H9 (cell line): Measurements from ENCODE around the gene SGSM2. TPM values are rescaled to one million over a fixed set of nuclear protein-coding genes. Genes with fewer than 3 reads are reported as not detected.

ENCODE experiments used
- DNase-seq: peaks from one replicate; pipeline ENCODE4 v3.0.0-alpha.2; 2017
- H2AFZ ChIP-seq: one replicate; pipeline ENCODE4 v1.6.1; 2013; ENCODE audit warnings: mild to moderate bottlenecking, low read length, control low read depth, moderate library complexity
- H2AK5ac ChIP-seq: 2 replicates; pipeline ENCODE4 v1.6.1; 2013; ENCODE audit warnings: low read length, control low read depth, mixed read lengths; ENCODE audit not compliant: insufficient read length
- H2BK120ac ChIP-seq: one replicate; pipeline ENCODE4 v1.6.1; 2013; ENCODE audit warnings: low read depth, mild to moderate bottlenecking, low read length, control low read depth, inconsistent platforms; ENCODE audit not compliant: poor library complexity, severe bottlenecking
- H2BK12ac ChIP-seq: 2 replicates; pipeline ENCODE4 v1.6.1; 2013; ENCODE audit warnings: low read length, control low read depth, mixed read lengths, low read depth; ENCODE audit not compliant: insufficient read length
- H2BK15ac ChIP-seq: 2 replicates; pipeline ENCODE4 v1.6.1; 2013; ENCODE audit warnings: low read depth, low read length, control low read depth
- H2BK20ac ChIP-seq: one replicate; pipeline ENCODE4 v1.6.1; 2013; ENCODE audit warnings: low read depth, mild to moderate bottlenecking, low read length, control low read depth, inconsistent platforms; ENCODE audit not compliant: poor library complexity, severe bottlenecking
- H2BK5ac ChIP-seq: 2 replicates; pipeline ENCODE4 v1.6.1; 2013; ENCODE audit warnings: low read length, control low read depth, mixed read lengths; ENCODE audit not compliant: insufficient read length
- H3K14ac ChIP-seq: 2 replicates; pipeline ENCODE4 v1.6.1; 2013; ENCODE audit warnings: low read length, control low read depth; ENCODE audit not compliant: insufficient read depth
- H3K18ac ChIP-seq: 2 replicates; pipeline ENCODE4 v1.6.1; 2013; ENCODE audit warnings: low read depth, mild to moderate bottlenecking, mixed read lengths, low read length, control low read depth; ENCODE audit not compliant: insufficient read length
- H3K23ac ChIP-seq: 2 replicates; pipeline ENCODE4 v1.6.1; 2013; ENCODE audit warnings: low read length, control low read depth, mixed read lengths, low read depth; ENCODE audit not compliant: insufficient read length
- H3K23me2 ChIP-seq: 2 replicates; pipeline ENCODE4 v1.6.1; 2013; ENCODE audit warnings: low read depth, mild to moderate bottlenecking, mixed read lengths, low read length, control low read depth; ENCODE audit not compliant: insufficient read length, poor library complexity, severe bottlenecking
- H3K27ac ChIP-seq: 2 replicates; pipeline ENCODE4 v1.5.1; 2013; ENCODE audit warnings: low read length, control low read depth, mixed read lengths, low read depth; ENCODE audit not compliant: insufficient read length
- H3K27me3 ChIP-seq: 2 replicates; pipeline ENCODE4 v1.6.1; 2013; ENCODE audit warnings: low read length, control low read depth, inconsistent platforms; ENCODE audit not compliant: insufficient read depth
- H3K4ac ChIP-seq: 2 replicates; pipeline ENCODE4 v1.6.1; 2013; ENCODE audit warnings: low read depth, mild to moderate bottlenecking, control low read depth, inconsistent platforms, low read length, moderate library complexity
- H3K4me1 ChIP-seq: 2 replicates; pipeline ENCODE4 v1.6.1; 2013; ENCODE audit warnings: low read length, control low read depth, inconsistent platforms; ENCODE audit not compliant: insufficient read depth
- H3K4me2 ChIP-seq: 2 replicates; pipeline ENCODE4 v1.6.1; 2013; ENCODE audit warnings: low read length, control low read depth, mixed read lengths; ENCODE audit not compliant: insufficient read length, insufficient read depth
- H3K56ac ChIP-seq: 2 replicates; pipeline ENCODE4 v1.6.1; 2013; ENCODE audit warnings: low read depth, mild to moderate bottlenecking, mixed read lengths, low read length, control low read depth; ENCODE audit not compliant: insufficient read length
- H3K79me1 ChIP-seq: 2 replicates; pipeline ENCODE4 v1.6.1; 2013; ENCODE audit warnings: low read depth, mild to moderate bottlenecking, moderate library complexity, low read length, control low read depth, inconsistent platforms; ENCODE audit not compliant: insufficient read depth, poor library complexity, severe bottlenecking
- H3K79me2 ChIP-seq: 2 replicates; pipeline ENCODE4 v1.6.1; 2013; ENCODE audit warnings: low read length, control low read depth, inconsistent platforms; ENCODE audit not compliant: insufficient read depth
- H3K9ac ChIP-seq: 2 replicates; pipeline ENCODE4 v1.6.1; 2013; ENCODE audit warnings: low read length, control low read depth, mixed read lengths; ENCODE audit not compliant: insufficient read length; ENCODE audit errors: extremely low read depth
- H3K9me3 ChIP-seq: one replicate; pipeline ENCODE4 v1.6.1; 2013; ENCODE audit warnings: low read depth, low read length, inconsistent platforms; ENCODE audit not compliant: control insufficient read depth
- H3T11ph ChIP-seq: one replicate; pipeline ENCODE4 v1.6.1; 2013; ENCODE audit warnings: mild to moderate bottlenecking, low read length, control low read depth, inconsistent platforms
- H4K20me1 ChIP-seq: one replicate; pipeline ENCODE4 v1.6.1; 2013; ENCODE audit not compliant: control insufficient read depth, insufficient read length, insufficient read depth
- H4K5ac ChIP-seq: 2 replicates; pipeline ENCODE4 v1.6.1; 2013; ENCODE audit warnings: low read depth, mild to moderate bottlenecking, mixed read lengths, low read length, control low read depth; ENCODE audit not compliant: insufficient read length
- H4K8ac ChIP-seq: replicated peaks from 2 replicates; pipeline ENCODE4 v1.6.1; 2013; ENCODE audit warnings: low read length, control low read depth, mixed read lengths, low read depth; ENCODE audit not compliant: insufficient read length
- H4K91ac ChIP-seq: 2 replicates; pipeline ENCODE4 v1.6.1; 2013; ENCODE audit warnings: low read depth, mild to moderate bottlenecking, moderate library complexity, mixed read lengths, low read length, control low read depth; ENCODE audit not compliant: insufficient read length
- H3K27ac Mint-ChIP-seq, 3 experiments: 2 replicates in 2 of 3; 3 replicates in 1 of 3; pipeline ENCODE4 v1.8.0; 2020 to 2021; ENCODE audit warnings: mixed read lengths in 3 of 3, mild to moderate bottlenecking in 1 of 3, moderate library complexity in 1 of 3
- H3K27me3 Mint-ChIP-seq: 2 replicates; pipeline ENCODE4 v1.8.0; 2021; ENCODE audit warnings: low read depth, mild to moderate bottlenecking, moderate library complexity, mixed read lengths
- H3K36me3 Mint-ChIP-seq, 3 experiments: 2 replicates in 2 of 3; 3 replicates in 1 of 3; pipeline ENCODE4 v1.8.0; 2020 to 2021; ENCODE audit warnings: low read depth in 3 of 3, mixed read lengths in 3 of 3; ENCODE audit not compliant: insufficient read depth in 1 of 3
- H3K4me1 Mint-ChIP-seq, 2 experiments: 2 replicates each; pipeline ENCODE4 v1.8.0; 2020; ENCODE audit warnings: mixed read lengths in 2 of 2
- H3K4me3 Mint-ChIP-seq, 2 experiments: 2 replicates in 1 of 2; 3 replicates in 1 of 2; pipeline ENCODE4 v1.8.0; 2020 to 2021; ENCODE audit warnings: mild to moderate bottlenecking in 2 of 2, mixed read lengths in 2 of 2, moderate library complexity in 1 of 2
- H3K9me3 Mint-ChIP-seq, 2 experiments: 2 replicates in 1 of 2; 3 replicates in 1 of 2; pipeline ENCODE4 v1.8.0; 2020; ENCODE audit warnings: mild to moderate bottlenecking in 2 of 2, mixed read lengths in 2 of 2, moderate library complexity in 1 of 2
- CTCF ChIP-seq: fragments of 200-600 bp; sonication (generic); conservative IDR thresholded peaks from 3 replicates; pipeline ENCODE4 v1.8.0; 2021; ENCODE audit warnings: antibody characterized with exemption, mild to moderate bottlenecking
- WGBS: extraction: QIAGEN DNeasy Blood & Tissue Kit; methylation state at CpG from one replicate; pipeline ENCODE4 v1.1.7; 2013; ENCODE audit warnings: missing lambda C conversion rate, low lambda C conversion rate, mixed read lengths; ENCODE audit not compliant: insufficient read length; ENCODE audit errors: extremely low coverage; 5-methylcytosine and 5-hydroxymethylcytosine counted together
- total RNA-seq: library from RNA; stranded (reverse); gene quantifications from 2 replicates; pipeline ENCODE4 v1.2.1, GENCODE V29; 2021

SGSM2 gene
- total RNA-seq, 1 experiment from 2014 or later: 45.6 TPM

GRCh38 chr17:2395258-2396181 lies 58.2 kb downstream of the SGSM2 start:
- no peak overlapping the region for H2AK5ac ChIP-seq
- TF ChIP-seq CTCF: no peak
- H3K56ac ChIP-seq: no peak overlapping the region
- H3K27me3 ChIP-seq: no peaks in the 10 kb centered on the region
- peak; percentile 40 for DNase-seq
- H3K4me1 ChIP-seq: peaks cover 11% of the 10 kb centered on the region; the same call in 1 of the 2 replicates
- no peak overlapping the region for H4K91ac ChIP-seq
- WGBS: no CpG with 5 or more reads among the region's 28 CpGs
- H2BK5ac ChIP-seq: no peak overlapping the region
- no peak overlapping the region for H2AFZ ChIP-seq
- no peak overlapping the region for H4K5ac ChIP-seq
- H3K79me2 ChIP-seq: peaks cover 2% of the 10 kb centered on the region; the same call in 1 of the 2 replicates
- no peak overlapping the region for H3K27ac ChIP-seq
- H3K27me3 Mint-ChIP-seq: peaks cover 1% of the 10 kb centered on the region; the same call in 1 of the 2 replicates
- no peak overlapping the region for H2BK12ac ChIP-seq
- H4K20me1 ChIP-seq: no peaks in the 10 kb centered on the region
- no peak overlapping the region for H3K4ac ChIP-seq
- H3T11ph ChIP-seq: no peak overlapping the region
- H3K9me3 ChIP-seq: no peaks in the 10 kb centered on the region
- H3K4me2 ChIP-seq: peak overlapping the region; percentile 28
- H3K9ac ChIP-seq: no peak overlapping the region
- H3K23me2 ChIP-seq: peaks cover 17% of the 10 kb centered on the region
- peaks cover 38 to 54% of the 10 kb centered on the region in 2 experiments for H3K4me1 Mint-ChIP-seq
- H3K9me3 Mint-ChIP-seq: no peaks in the 10 kb centered on the region; a peak in 2 of 5 replicates
- H3K27ac Mint-ChIP-seq: peak overlapping the region in 2 of 3 experiments; percentile 66 to 86; a peak in 4 of 7 replicates
- H2BK20ac ChIP-seq: no peak overlapping the region
- no peak overlapping the region for H3K18ac ChIP-seq
- H3K4me3 Mint-ChIP-seq: peak overlapping the region; percentile 45 to 76
- no peak overlapping the region for H3K23ac ChIP-seq
- peaks cover 0 to 5% (median 4%) of the 10 kb centered on the region in 3 experiments; a peak in 3 of 7 replicates for H3K36me3 Mint-ChIP-seq
- no peak overlapping the region for H4K8ac ChIP-seq
- H2BK120ac ChIP-seq: no peak overlapping the region
- no peaks in the 10 kb centered on the region for H3K79me1 ChIP-seq
- no peak overlapping the region for H2BK15ac ChIP-seq
- no peak overlapping the region for H3K14ac ChIP-seq
